Left ventricle myocardium inferior (tissue), 1 donor: Measurements from ENCODE around the gene LTF. TPM values are rescaled to one million over a fixed set of nuclear protein-coding genes. Genes with fewer than 3 reads are reported as not detected.

Experiments
- DNase-seq: peaks from one replicate; pipeline ENCODE4 v3.0.0-alpha.2; 2020
- H3K27ac ChIP-seq: fragments of 200-600 bp; replicated peaks from 2 replicates; pipeline ENCODE4 v1.8.0; 2021
- H3K27me3 ChIP-seq: fragments of 200-600 bp; 2 replicates; pipeline ENCODE4 v1.8.0; 2021; ENCODE audit warnings: low read depth
- H3K36me3 ChIP-seq: fragments of 200-600 bp; 2 replicates; pipeline ENCODE4 v1.8.0; 2021
- H3K4me1 ChIP-seq: fragments of 200-600 bp; 2 replicates; pipeline ENCODE4 v1.8.0; 2021
- H3K4me3 ChIP-seq: fragments of 200-600 bp; 2 replicates; pipeline ENCODE4 v1.8.0; 2021; ENCODE audit warnings: mild to moderate bottlenecking, moderate library complexity
- H3K9me3 ChIP-seq: fragments of 200-600 bp; replicated peaks from 2 replicates; pipeline ENCODE4 v1.8.0; 2021
- intact Hi-C: fragments of 100-400 bp; cut with micrococcal nuclease; formaldehyde crosslinking; loops from one replicate; pipeline ENCODE4 v1.11.0; 2022
- total RNA-seq: library from RNA; stranded (reverse); fragmentation: NEBNext Ultra II Directional; extraction: Animal tissue kit (Norgen Biotek cat#: 25700); gene quantifications from one replicate; pipeline ENCODE4 v1.2.1, GENCODE V29; 2021
- TF ChIP-seq, protein P1 (sequence below): fragments of 200-600 bp; IDR thresholded peaks from 2 replicates; pipeline ENCODE4 v1.8.0; 2021; ENCODE audit warnings: antibody characterized with exemption, mild to moderate bottlenecking, borderline replicate concordance
- donor health status: DM: no; HTN: yes; CAD: no; lungs with severe emphysema.

LTF gene
- total RNA-seq, 1 donor from 2014 or later = 2.7 TPM

DNA sequence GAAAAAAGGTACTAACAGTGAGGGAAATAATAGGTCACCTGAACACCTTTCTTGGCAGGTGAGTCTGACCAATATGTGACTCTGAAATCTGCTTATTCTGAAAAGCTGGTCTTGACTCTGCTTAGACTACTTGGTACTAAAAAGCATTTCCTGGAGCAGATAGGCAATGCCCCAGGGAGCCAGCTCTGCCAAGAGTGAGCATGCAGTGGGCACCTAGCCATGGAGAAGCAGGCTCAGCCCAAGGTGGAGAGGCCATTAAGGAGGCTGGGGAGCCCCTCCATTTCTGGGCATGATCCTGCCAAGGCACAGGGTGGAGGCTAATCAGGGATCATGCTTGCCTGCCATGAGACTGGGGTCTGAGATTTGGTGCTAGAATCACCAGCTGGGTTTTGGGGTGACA, 1.6 kb upstream of the LTF start:
- Histone ChIP-seq H3K27ac (no peak overlapping the region), H3K27me3 (peaks cover 25% of the 10 kb centered on the region), H3K4me1 (peaks cover 73% of the 10 kb centered on the region), H3K4me3 (no peak overlapping the region), H3K9me3 (no peaks in the 10 kb centered on the region), H3K36me3 (no peaks in the 10 kb centered on the region)
- intact Hi-C loops = no loop called here
- peak; percentile 27 for DNase-seq
- TF ChIP-seq, protein P1, sequence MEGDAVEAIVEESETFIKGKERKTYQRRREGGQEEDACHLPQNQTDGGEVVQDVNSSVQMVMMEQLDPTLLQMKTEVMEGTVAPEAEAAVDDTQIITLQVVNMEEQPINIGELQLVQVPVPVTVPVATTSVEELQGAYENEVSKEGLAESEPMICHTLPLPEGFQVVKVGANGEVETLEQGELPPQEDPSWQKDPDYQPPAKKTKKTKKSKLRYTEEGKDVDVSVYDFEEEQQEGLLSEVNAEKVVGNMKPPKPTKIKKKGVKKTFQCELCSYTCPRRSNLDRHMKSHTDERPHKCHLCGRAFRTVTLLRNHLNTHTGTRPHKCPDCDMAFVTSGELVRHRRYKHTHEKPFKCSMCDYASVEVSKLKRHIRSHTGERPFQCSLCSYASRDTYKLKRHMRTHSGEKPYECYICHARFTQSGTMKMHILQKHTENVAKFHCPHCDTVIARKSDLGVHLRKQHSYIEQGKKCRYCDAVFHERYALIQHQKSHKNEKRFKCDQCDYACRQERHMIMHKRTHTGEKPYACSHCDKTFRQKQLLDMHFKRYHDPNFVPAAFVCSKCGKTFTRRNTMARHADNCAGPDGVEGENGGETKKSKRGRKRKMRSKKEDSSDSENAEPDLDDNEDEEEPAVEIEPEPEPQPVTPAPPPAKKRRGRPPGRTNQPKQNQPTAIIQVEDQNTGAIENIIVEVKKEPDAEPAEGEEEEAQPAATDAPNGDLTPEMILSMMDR = no peak

DNA sequence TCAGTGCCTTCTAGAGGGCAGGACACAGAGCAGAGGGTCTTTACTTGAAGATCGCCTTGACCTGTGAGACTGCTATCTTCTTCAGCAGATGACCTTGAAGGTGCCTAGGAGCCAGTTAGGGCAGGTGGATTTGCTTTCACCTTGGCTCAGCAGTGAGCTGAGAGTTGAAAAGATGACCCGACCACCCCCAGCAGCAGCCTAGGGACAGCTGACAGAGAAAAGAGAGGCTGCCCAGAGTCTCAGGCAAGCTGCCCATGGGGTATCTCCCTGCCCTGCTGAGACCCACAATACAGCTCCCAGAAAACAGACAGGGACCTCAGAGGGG, 453 bp upstream of the LTF start:
- Histone ChIP-seq H3K9me3 (no peaks in the 10 kb centered on the region), H3K27me3 (peaks cover 25% of the 10 kb centered on the region), H3K36me3 (peaks cover 3% of the 10 kb centered on the region), H3K4me3 (no peak overlapping the region), H3K4me1 (peaks cover 63% of the 10 kb centered on the region), H3K27ac (no peak overlapping the region)
- TF ChIP-seq, protein P1 = no peak
- no peak for DNase-seq
- intact Hi-C loops = no loop called here

DNA sequence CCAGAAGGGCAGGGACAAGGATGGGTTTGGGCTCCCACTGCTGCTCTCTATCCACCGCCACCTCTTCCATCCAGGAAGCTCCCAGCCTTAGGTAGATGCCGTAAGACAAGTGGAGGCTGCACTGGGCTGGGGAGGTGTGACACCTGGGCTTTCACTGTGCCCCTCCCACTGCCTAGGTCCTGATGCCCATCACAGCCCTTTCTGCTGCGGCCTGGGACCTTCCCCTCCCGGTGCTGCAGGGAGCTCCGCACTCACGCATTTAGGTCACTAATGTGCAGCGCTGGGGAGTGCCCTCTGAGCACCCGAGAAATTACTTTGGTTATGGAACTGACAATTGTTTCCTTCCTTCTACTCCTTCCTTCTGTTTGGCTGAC, 850 bp downstream of the LTF start:
- no peak for DNase-seq

DNA sequence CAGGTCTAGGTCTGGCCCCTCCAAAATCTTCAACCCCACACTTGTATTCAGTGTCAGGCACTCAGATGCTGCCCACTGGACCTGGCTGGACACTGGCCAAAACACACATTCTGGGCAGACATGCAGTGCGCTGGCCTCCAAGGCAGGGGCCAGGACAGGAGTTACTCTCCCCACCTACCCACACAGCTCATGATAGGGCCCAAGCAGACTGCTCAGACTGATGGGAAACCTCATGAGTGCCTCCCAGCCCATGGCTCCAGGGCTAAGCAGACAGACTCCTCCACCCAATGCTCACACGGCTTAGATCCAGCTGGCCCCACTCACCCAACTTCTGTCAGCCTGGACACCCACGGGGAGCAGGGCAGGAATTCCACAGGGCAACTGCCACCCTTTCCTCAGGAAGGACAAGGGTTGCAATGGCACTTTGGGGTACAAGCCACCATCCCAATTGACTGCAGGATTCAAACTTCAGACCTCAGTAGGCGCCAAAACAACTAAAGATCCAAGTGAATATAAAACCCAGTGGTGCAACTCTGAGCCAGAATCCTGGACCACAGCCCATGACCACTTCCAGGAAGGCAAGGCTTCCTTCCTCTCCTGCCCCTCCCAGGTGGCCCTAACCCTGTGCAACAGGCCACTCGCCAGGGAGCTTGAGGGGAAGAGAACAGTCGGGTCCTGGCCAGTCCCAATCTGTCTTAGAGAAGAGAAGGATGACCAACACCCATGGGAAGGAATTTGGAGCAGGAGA, 1.4 kb downstream of the LTF start:
- peak; percentile 45 for DNase-seq
- Histone ChIP-seq H3K36me3 (peaks cover 5% of the 10 kb centered on the region), H3K27ac (peak overlapping the region; percentile 88), H3K4me3 (peak overlapping the region; percentile 58), H3K9me3 (no peaks in the 10 kb centered on the region), H3K27me3 (peaks cover 25% of the 10 kb centered on the region), H3K4me1 (peaks cover 47% of the 10 kb centered on the region)
- TF ChIP-seq, protein P1 = no peak
- intact Hi-C loops = no loop called here

More for the DNA sequence above, 850 bp downstream of the LTF start:
- H3K9me3 ChIP-seq = no peaks in the 10 kb centered on the region
- H3K27ac ChIP-seq = peak overlapping the region; percentile 88
- H3K4me3 ChIP-seq = peak overlapping the region; percentile 58
- peaks cover 52% of the 10 kb centered on the region for H3K4me1 ChIP-seq
- intact Hi-C loops = no loop called here
- peaks cover 5% of the 10 kb centered on the region for H3K36me3 ChIP-seq
- TF ChIP-seq, protein P1 = no peak
- H3K27me3 ChIP-seq = peaks cover 25% of the 10 kb centered on the region

DNA sequence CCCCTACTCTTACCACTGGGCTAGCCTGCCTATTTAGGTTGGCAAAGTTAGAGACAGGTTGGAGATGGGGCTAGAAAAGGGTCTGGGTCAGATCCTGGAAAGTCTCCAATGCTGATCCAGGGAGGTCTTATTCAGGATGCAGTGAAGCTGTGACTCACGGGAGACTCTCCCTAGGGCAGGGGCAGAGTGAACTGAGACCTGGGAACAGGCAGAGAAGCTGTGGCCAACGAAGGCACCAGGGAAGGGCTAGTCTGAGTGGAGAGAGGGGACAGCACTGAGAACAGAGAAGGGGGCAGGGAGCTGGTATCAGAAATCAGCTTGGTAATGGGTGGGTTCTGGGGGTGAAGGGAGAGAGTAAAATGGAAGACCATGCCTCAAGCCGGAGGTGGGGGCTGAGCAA, 2.2 kb downstream of the LTF start:
- TF ChIP-seq, protein P1 = no peak
- no peak for DNase-seq
- H3K9me3 ChIP-seq = no peaks in the 10 kb centered on the region
- peaks cover 25% of the 10 kb centered on the region for H3K27me3 ChIP-seq
- peaks cover 5% of the 10 kb centered on the region for H3K36me3 ChIP-seq
- intact Hi-C loops = no loop called here
- H3K4me1 ChIP-seq = peaks cover 39% of the 10 kb centered on the region
- peak overlapping the region; percentile 88 for H3K27ac ChIP-seq
- peak overlapping the region; percentile 58 for H3K4me3 ChIP-seq
